Right lobe of liver (tissue), 6 donors: ENCODE data around the gene BCAP31. TPM values are rescaled to one million over a fixed set of nuclear protein-coding genes. Genes with fewer than 3 reads are reported as not detected.

Experiments used
- ATAC-seq, 4 donors: fragments of 200-7000 bp; cut with Tn5 transposase; one replicate each; pipeline ENCODE4 v1.9.1; 2020; ENCODE audit warnings: mild to moderate bottlenecking in 4 of 4, moderate library complexity in 4 of 4
- DNase-seq, 3 donors: peaks; one replicate each; pipeline ENCODE4 v3.0.0-alpha.2; 2020
- H3K27ac ChIP-seq, 3 donors: fragments of 200-600 bp; one replicate each; pipeline ENCODE4 v1.8.0; 2022
- H3K27me3 ChIP-seq, 2 donors: fragments of 200-600 bp; one replicate each; pipeline ENCODE4 v1.8.0; 2022
- H3K36me3 ChIP-seq, 4 donors: fragments of 200-600 bp; sonication (generic) in 1 of 4; one replicate each; pipeline versions ENCODE4 v1.5.1 to v1.8.0; 2017 to 2022; ENCODE audit warnings: control low read depth in 1 of 4
- H3K4me1 ChIP-seq, 4 donors: fragments of 200-600 bp; sonication (generic) in 1 of 4; one replicate each; pipeline versions ENCODE4 v1.5.1 to v1.8.0; 2017 to 2022; ENCODE audit warnings: control low read depth in 1 of 4
- H3K4me3 ChIP-seq, 3 donors: fragments of 200-600 bp; one replicate each; pipeline ENCODE4 v1.8.0; 2022
- H3K9me3 ChIP-seq, 4 donors: fragments of 200-600 bp; sonication (generic) in 1 of 4; one replicate each; pipeline versions ENCODE4 v1.5.1 to v1.8.0; 2017 to 2022; ENCODE audit warnings: control low read depth in 1 of 4
- POLR2A ChIP-seq: fragments of 450-650 bp; IDR thresholded peaks from one replicate; pipeline ENCODE4 v1.6.1; 2017; ENCODE audit warnings: antibody characterized with exemption, mild to moderate bottlenecking
- WGBS: methylation state at CpG from one replicate; pipeline ENCODE4 v1.1.6; 2018; ENCODE audit warnings: low coverage, low lambda C conversion rate; ENCODE audit not compliant: insufficient coverage; ENCODE audit errors: missing lambda C conversion rate; 5-methylcytosine and 5-hydroxymethylcytosine counted together
- intact Hi-C, 2 donors: fragments of 100-400 bp; cut with DNase I; formaldehyde crosslinking; loops; one replicate each; pipeline versions ENCODE4 v1.11.2 to v1.14.1; 2022
- total RNA-seq, 6 experiments: library from RNA; depleted of rRNA in 2 of 6; stranded (reverse); fragments of >200 nt in 2 of 6; fragmentation: NEBNext Ultra II Directional in 3 of 6; extraction: Animal tissue kit (Norgen Biotek cat#: 25700) in 3 of 6; gene quantifications; one replicate each; pipeline versions ENCODE4 v1.1.0 to v1.2.4, GENCODE V29; 2016 to 2023
- TF ChIP-seq, protein P1 (sequence below), 4 donors: fragments of 200-600 bp in 3 of 4; fragments of 450-650 bp in 1 of 4; IDR thresholded peaks; one replicate each; pipeline versions ENCODE4 v1.5.1 to v1.8.0; 2016 to 2022; ENCODE audit warnings: antibody characterized with exemption in 4 of 4, mild to moderate bottlenecking in 2 of 4
- donor health status: DM: no; HTN: yes; CAD: no.
- donor health status: DM: no; HTN: no; CAD: no.
- donor health status: DM: no; HTN: no; CAD: no.
- donor health status: DM: no; HTN: yes; CAD: no.
- donor health status: DM: no; HTN: yes; CAD: no.

Gene BCAP31
- total RNA-seq, 6 experiments from 2014 or later, result 100 to 126 (median 107) TPM

DNA sequence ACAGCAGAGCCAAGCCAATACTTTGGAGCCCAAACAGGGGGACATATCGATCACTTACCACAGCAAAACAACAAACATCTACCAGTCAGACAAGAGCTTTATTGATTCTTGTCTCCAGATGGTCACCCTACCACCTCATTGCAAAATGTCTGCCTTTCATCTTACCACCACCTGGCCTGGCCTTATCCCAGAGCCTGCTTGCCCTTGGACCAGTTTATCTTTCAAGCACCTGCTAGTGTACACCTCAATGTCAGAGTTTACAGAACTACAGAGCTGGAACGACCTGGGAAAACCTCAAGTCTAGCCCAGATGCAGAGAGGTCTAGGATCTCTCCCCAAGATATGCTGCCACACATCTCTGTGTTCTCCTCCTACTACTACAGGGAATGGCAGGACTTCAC lies 4.5 kb downstream of the BCAP31 start:
- 28% methylated on average over 2 of the region's 2 CpGs for WGBS
- Histone ChIP-seq H3K27ac (no peak overlapping the region), H3K4me3 (no peak overlapping the region), H3K36me3 (peaks cover 0 to 16% (median 3%) of the 10 kb centered on the region in 4 donors), H3K27me3 (no peaks in the 10 kb centered on the region), H3K9me3 (no peaks in the 10 kb centered on the region), H3K4me1 (peaks cover 0 to 7% (median 0%) of the 10 kb centered on the region in 4 donors)
- DNase-seq, result no peak
- intact Hi-C loops, result no loop called here
- TF ChIP-seq, protein P1, sequence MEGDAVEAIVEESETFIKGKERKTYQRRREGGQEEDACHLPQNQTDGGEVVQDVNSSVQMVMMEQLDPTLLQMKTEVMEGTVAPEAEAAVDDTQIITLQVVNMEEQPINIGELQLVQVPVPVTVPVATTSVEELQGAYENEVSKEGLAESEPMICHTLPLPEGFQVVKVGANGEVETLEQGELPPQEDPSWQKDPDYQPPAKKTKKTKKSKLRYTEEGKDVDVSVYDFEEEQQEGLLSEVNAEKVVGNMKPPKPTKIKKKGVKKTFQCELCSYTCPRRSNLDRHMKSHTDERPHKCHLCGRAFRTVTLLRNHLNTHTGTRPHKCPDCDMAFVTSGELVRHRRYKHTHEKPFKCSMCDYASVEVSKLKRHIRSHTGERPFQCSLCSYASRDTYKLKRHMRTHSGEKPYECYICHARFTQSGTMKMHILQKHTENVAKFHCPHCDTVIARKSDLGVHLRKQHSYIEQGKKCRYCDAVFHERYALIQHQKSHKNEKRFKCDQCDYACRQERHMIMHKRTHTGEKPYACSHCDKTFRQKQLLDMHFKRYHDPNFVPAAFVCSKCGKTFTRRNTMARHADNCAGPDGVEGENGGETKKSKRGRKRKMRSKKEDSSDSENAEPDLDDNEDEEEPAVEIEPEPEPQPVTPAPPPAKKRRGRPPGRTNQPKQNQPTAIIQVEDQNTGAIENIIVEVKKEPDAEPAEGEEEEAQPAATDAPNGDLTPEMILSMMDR (IDR thresholded peaks at IDR 0.05), result no peak
- TF ChIP-seq POLR2A, result no peak
- ATAC-seq, result no peak

DNA sequence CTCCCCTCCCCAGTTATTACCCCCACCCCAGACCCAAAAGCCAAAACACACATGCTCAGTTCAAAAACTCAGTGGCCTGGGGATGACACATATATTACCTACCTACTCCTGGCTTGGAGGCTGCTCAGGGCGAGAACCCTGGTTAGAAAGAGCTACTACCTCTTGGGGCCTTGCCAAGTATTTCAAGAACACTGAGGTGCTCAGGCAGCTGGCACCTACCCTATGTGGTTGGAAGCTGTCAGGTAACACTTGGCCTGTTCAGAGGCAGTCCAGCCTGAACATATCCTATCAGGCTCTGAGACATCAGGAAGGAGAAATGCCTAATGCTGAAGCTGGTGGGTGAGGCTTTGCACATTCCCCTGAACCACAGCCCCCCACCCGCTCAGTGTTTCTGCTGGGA lies 4.9 kb downstream of the BCAP31 start:
- no peak overlapping the region for H3K4me3 ChIP-seq
- H3K4me1 ChIP-seq, result peaks cover 0 to 7% (median 0%) of the 10 kb centered on the region in 4 donors
- intact Hi-C loops, result no loop called here
- H3K9me3 ChIP-seq, result no peaks in the 10 kb centered on the region
- H3K27ac ChIP-seq, result no peak overlapping the region
- DNase-seq (no peak), ATAC-seq (no peak)
- WGBS, result 57% methylated on average over 2 of the region's 2 CpGs
- H3K36me3 ChIP-seq, result peaks cover 0 to 20% (median 5%) of the 10 kb centered on the region in 4 donors
- no peaks in the 10 kb centered on the region for H3K27me3 ChIP-seq
- TF ChIP-seq POLR2A, result no peak
- TF ChIP-seq, protein P1 (IDR thresholded peaks at IDR 0.05), result no peak

DNA sequence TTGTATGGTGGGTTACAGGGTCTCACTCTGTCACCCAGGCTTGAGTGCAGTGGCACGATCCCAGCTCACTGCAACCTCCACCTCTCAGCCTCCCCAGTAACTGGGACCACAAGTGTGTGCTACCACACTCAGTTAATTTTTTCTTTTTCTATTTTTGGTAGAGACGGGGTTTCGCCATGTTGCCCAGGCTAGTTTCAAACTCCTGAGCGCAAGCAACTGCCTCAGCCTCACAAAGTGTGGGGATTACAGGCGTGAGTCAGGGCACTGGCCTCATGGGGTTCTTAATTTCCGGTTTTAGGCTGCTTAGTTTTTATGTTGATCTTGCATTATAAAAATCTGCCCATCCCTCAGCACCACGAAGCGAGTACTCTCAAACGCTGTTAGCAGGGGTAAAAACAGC lies 6.7 kb downstream of the BCAP31 start:
- Histone ChIP-seq H3K27me3 (no peaks in the 10 kb centered on the region), H3K9me3 (no peaks in the 10 kb centered on the region), H3K36me3 (peaks cover 0 to 20% (median 5%) of the 10 kb centered on the region in 4 donors), H3K4me3 (no peak overlapping the region), H3K27ac (no peak overlapping the region), H3K4me1 (peaks cover 0 to 3% (median 0%) of the 10 kb centered on the region in 4 donors)
- DNase-seq (no peak), ATAC-seq (no peak)
- 81% methylated on average over 9 of the region's 9 CpGs for WGBS
- intact Hi-C loops, result no loop called here
- TF ChIP-seq, protein P1 (IDR thresholded peaks at IDR 0.05), result no peak
- no peak for TF ChIP-seq POLR2A

DNA sequence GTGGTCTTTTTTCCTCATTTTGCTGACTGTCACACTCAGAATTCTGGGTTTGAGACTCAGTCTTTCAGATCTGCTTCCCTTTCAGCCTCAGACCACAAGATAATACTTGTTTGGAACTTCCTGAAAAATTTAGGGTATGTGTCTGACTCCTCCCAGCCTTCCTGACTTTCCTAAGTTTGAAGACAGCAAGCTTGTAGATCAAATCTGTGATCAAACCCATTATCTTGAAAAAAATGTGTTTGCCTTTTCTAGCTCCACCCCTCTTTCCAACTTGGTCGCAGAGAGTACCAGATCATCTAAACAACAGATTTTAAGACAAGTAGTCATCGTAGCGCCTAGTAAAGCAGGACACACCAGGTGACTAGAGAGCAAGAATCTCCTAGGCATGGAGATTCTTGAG lies 9.9 kb downstream of the BCAP31 start:
- ATAC-seq (peak in 1 of 4 donors; percentile 11), DNase-seq (no peak)
- Histone ChIP-seq H3K4me3 (no peak overlapping the region), H3K36me3 (peaks cover 0 to 13% (median 5%) of the 10 kb centered on the region in 4 donors), H3K27ac (no peak overlapping the region), H3K9me3 (no peaks in the 10 kb centered on the region), H3K27me3 (no peaks in the 10 kb centered on the region), H3K4me1 (no peaks in the 10 kb centered on the region)
- 62% methylated on average over 2 of the region's 3 CpGs for WGBS
- TF ChIP-seq POLR2A, result no peak
- TF ChIP-seq, protein P1 (IDR thresholded peaks at IDR 0.05), result no peak
- intact Hi-C loops, result no loop called here
